ENCODE measurements around the gene XYLB.
"Not testable (repeated sequence)": the region's sequence is repeated elsewhere in the genome, so short reads cannot be mapped to it uniquely, and the experiment has no call there.

Gene XYLB

DNA sequence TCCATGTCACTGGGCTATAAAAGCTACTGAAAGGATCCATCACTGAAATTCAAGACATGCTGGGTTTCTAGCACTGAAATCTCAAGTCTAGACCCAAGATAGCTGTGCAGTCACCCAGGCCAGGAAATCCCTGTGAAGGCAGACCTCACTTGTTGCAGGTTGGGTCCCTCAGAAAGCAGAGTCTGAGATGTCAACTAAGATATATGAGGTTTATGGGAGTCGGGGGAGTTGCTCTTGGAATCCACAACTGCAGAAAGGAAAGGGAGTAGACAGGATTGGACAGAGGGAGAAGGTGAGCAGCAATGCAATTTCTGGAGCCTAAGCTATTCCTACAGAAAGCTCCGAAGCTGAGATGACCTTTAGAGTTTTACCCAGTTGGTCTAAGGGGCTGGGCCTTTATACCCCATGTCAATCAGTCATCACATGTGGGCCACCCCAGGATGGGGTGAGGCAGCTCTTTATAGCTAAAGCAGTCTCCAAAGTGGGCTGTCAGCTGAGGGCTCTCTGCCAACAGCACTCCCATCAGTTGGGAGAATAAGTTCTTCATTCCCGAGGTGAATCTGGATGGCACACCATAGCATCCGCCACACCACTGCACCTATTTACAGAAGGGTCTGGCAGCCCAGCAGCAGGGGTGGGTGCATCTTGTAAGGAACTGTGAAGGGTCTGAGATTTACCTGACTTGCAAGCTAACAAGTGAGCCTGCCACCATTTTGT lies 54.8 kb downstream of the XYLB start:
- no peak for DNase-seq

DNA sequence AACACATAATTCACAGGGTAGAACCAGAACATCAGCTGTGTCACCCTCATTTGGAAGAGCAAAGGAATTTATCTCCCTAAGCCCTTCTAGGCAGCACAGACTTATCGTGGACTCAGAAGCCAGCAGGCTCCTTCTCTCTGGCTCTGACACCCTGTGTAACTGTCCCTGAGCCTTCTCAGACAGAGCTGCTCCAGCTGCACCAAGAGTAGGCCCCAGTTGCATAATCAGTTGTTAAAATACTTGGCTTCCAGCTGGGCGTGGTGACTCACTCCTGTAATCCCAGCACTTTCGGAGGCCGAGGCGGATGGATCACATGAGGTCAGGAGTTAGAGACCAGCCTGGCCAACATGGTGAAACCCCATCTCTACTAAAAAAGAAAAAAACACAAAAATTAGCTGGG lies 57.7 kb downstream of the XYLB start:
- no peak for DNase-seq

DNA sequence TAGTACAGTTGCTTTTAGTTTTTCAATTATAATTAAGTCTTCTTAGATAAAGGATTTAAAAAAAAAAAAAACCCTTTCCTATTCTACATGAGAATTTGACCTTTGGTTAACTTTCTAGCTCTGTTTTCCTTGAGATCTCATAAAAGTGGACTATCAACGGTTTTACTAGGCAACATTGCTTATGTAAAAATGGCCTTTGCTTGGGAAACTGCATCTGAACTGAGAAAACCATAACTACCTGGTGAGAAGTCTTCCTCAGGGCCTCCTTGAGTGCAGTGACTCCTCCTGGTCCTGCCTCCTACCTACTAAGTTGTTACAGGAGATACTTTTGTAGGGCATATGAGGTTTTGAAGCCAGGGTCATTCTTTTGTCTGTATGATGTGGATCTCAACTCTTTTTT lies 65.0 kb downstream of the XYLB start:
- DNase-seq: no peak

DNA sequence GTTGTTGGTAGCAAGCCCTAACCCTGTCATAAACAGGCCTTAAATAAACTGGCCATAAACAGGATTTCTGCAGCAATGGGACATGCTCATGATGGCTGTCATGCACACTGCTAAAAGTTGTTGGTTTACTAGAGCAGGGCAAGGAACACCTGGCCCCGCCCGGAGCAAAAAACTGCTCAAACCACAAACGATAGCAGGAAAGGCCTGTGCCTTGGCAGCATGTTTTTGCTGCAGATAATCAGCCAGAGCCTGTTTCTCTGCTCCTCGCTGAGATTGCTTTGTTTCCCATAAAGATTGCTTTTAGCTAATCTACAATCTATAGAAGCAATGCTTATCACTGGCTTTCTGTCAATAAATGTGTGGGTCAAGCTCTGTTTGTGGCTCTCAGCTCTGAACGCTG lies 74.2 kb downstream of the XYLB start:
- not testable (repeated sequence) for DNase-seq

DNA sequence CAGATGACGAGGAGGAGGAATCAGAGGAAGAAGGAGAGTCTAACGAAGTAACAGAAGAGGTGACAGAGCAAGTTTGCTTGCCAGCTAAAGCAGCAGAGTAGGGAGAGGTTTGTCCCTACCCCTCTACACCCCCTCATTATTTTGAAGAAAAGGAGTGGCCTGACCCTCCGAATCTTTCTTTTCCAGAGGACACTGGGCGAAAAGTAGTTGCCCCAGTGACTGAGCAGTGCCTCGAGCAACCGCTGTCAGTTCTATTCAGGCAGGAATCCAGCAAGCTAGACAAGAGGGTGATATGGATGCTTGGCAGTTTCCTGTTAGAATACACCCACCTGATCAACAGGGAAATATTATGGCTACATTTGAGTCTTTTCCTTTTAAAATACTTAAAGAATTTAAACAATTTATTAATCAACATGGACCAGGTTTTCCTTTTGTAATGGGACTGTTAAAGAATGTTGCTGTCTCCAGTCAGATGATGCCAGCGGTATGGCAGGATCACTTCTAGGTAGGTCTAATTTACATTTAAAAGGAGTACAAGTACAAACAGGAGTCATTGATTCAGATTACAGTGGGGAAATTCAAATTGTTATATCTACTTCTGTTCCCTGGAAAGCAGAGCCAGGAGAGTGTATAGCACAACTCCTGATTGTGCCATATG lies 75.2 kb downstream of the XYLB start:
- DNase-seq: no peak

DNA sequence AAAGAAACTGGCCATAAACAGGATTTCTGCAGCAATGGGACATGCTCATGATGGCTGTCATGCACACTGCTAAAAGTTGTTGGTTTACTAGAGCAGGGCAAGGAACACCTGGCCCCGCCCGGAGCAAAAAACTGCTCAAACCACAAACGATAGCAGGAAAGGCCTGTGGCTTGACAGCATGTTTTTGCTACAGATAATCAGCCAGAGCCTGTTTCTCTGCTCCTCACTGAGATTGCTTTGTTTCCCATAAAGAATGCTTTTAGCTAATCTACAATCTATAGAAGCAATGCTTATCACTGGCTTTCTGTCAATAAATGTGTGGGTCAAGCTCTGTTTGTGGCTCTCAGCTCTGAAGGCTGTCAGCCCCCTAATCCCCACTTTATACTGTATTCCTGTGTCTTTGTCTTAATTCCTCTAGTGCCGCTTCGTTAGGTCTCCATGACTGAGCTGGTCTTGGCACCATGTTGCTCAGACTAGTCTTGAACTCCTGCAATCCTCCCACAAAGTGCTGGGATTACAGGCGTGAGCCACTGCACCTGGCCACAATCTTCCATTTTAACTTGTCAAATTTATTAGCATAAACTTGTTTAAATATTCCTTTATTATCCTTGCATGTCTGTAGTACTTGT lies 80.3 kb downstream of the XYLB start:
- DNase-seq: not testable (repeated sequence)

DNA sequence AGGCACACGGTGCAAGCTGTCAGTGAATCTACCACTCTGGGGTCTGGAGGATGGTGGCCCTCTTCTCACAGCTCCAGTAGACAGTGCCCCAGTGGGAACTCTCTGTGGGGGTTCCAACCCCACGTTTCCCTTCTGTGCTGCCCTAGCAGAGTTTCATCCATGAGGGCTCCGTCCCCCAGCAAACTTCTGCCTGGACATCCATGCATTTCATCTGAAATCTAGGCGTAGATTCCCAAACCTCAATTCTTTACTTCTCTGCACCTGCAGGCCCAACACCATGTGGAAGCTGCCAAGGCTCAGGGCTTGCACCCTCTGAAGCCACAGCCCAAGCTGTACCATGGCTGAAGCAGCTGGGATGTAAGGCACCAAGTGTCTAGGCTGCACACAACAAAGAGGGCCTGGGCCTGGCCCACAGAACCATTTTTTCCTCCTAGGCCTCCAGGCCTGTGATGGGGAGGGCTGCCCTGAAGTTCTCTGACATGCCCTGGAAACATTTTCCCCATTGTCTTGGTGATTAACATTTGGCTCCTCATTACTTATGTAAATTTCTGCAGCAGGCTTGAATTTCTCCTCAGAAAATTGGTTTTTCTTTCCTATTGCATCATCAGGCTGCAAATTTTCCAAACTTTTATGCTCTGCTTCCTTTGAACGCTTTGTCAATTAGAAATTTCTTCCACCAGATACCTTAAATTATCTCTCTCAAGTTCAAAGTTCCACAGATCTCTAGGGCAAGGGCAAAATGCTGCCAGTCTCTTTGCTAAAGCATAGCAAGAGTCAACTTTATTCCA lies 86.5 kb downstream of the XYLB start:
- not testable (repeated sequence) for DNase-seq

DNA sequence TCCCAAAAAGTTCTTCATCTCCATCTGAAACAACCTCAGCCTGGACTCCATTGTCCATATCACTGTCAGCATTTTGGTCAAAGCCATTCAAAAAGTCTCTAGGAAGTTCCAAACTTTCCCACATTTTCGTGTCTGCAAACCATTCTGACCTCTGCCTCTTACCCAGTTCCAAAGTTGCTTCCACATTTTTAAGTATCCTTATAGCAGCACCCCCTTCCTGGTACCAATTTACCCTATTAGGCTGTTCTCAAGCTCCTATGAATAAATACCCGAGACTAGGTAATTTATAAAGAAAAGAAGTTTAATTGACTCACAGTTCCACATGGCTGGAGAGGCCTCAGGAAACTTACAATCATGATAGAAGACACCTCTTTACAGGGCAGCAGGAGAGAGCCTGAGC lies 87.1 kb downstream of the XYLB start:
- not testable (repeated sequence) for DNase-seq

DNA sequence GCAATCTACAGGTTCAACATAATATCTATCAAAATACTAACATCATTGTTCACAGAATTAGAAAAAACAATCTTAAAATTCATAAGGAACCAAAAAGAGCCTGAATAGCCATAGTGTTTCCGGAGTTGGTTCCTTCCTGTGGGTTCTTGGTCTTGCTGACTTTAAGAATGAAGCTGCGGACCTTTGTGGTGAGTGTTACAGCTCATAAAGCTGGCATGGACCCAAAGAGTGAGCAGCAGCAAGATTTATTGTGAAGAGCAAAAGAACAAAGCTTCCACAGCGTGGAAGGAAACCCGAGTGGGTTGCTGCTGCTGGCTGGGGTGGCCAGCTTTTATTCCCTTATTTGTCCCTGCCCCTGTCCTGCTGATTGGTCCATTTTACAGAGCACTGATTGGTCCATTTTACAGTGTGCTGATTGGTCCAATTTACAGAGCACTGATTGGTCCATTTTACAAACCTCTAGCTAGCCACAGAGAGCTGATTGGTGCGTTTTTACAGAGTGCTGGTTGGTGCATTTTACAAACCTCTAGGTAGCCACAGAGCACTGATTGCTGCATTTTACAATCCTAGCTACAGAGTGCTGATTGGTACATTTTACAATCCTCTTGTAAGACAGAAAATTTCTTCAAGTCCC lies 92.0 kb downstream of the XYLB start:
- not testable (repeated sequence) for DNase-seq

DNA sequence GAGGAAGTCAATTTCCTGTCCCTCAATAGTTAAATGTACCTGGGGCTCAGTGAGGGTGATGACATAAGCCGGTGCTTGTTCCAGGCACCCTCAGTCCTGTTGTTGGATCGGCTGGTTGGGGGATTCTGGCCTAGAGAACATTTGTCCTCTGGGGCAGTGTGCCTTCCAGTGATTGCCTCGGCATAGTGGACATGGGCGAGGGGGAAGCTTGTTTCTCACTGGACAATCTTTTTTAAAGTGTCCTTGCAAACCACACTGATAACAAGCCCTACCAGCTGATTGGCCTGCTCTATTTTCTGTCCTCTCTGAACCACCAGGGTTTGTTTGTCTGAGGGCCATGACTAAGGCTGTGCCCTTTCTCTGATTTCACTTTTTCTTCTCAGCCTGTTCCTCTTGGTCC lies 96.6 kb downstream of the XYLB start:
- DNase-seq: not testable (repeated sequence)

DNA sequence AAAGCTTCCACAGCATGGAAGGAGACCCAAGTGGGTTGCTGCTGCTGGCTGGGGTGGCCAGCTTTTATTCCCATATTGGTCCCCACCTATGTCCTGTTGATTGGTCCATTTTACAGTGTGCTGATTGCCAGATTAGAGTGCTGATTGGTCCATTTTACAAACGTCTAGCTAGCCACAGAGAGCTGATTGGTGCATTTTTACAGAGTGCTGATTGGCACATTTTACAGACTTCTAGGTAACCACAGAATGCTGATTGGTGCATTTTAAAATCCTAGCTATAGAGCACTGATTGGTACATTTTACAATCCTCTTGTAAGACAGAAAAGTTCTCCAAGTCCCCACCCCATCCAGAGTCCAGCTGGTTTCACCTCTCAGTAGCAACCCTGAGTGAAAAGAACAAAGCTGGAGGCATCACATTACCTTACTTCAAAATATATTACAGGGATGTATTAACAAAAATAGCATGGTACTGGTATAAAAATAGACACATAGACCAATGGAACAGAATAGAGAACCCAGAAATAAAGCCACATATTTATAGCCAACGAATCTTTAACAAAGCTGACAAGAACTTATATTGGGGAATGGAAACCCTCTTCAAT lies 99.6 kb downstream of the XYLB start:
- DNase-seq: no peak

DNA sequence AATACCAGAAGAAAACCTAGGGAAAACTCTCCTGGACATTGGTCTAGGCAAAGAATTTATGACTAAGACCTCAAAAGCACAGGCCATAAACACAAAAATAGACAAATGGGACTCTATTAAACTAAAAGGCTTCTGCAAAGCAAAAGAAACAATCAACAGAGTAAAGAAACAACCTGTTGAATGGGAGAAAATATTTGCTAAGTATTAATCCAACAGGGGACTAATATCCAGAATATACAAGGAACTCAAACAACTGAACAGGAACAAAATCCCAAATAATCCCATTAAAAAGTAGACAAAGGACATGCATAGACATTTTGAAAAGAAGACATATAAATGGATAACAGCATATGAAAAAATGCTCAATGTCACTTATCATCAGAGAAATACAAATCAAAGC lies 100.2 kb downstream of the XYLB start:
- DNase-seq: no peak

DNA sequence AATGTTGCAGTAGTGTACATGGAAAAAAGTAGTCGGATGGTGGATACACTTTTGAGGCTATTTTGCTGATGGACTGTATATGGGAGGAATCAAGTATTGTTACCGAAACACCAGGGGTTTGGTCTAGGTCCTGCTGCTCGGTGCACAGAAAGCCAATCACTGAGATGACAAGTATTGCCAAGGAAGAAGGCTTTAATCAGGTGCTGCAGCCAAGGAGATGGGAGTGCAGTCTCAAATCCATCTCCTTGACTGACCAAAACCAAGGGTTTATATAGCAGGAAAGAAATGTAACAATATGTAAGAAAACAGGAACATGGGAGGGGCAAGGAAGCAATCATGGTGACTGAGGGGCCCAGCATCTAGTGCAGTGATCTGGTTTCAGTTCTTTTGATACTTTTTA lies 104.3 kb downstream of the XYLB start:
- DNase-seq: no peak

DNA sequence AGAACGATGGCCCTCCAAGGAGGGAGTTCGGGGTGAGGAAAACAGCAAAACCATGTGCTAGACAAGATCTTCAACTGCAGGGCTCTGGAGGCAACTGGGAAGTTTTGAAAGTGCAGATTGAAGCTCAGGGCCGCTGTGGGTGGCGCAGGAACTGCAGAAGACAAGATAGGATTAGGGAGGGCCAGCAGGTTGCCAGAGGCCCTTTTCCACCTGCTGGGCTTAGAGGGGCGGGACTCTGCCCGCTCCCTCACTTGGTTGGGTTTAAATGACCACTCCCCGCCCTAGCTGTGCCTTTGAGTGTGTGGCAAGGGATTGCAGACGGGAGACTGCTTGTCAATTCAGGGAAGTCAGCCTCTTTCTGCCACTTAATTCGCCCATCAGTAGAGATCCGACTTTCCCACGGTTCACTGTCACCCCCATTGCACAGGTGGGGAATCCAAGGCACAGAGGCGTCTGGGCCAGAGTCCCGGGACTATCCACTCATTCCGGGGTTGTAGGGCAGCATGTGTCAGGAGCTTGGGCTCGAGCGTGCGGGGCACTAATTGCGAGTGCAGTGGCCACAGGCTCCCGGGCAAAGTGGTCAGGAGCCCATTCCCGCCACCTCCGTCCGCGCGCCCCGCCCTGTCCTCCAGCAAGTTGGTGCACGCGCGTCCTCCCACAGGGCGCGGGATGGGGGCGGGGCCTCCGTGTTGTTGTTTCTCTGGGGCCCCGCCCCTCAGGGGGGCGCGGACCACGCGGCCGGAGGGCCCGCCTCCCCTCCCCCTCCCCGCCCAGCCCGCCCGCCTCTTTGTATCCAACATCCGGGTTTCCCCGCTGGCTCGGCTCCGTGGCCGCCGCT lies 106.7 kb downstream of the XYLB start, which contains the start of gene ACVR2B:
ACVR2B (plus strand) TSS at position 816 of the 838 bp plus-strand sequence. CDS start 433 bp downstream, outside the sequence.
- peak; percentile 61 to 93 for DNase-seq

DNA sequence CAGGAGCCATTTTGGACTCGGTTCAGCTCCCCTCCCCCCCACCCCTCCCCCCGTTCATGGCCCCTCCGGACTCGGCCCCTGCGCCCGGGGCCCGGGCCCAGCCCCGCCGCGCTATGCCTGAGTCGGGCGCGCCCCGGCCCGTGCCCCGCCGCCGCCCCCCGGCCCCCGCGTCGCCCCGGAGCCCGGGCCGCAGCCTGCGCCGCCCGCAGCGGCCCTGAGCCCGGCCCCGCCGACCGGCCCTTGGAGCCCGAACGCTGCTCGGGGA lies 107.3 kb downstream of the XYLB start:
- DNase-seq: no peak

DNA sequence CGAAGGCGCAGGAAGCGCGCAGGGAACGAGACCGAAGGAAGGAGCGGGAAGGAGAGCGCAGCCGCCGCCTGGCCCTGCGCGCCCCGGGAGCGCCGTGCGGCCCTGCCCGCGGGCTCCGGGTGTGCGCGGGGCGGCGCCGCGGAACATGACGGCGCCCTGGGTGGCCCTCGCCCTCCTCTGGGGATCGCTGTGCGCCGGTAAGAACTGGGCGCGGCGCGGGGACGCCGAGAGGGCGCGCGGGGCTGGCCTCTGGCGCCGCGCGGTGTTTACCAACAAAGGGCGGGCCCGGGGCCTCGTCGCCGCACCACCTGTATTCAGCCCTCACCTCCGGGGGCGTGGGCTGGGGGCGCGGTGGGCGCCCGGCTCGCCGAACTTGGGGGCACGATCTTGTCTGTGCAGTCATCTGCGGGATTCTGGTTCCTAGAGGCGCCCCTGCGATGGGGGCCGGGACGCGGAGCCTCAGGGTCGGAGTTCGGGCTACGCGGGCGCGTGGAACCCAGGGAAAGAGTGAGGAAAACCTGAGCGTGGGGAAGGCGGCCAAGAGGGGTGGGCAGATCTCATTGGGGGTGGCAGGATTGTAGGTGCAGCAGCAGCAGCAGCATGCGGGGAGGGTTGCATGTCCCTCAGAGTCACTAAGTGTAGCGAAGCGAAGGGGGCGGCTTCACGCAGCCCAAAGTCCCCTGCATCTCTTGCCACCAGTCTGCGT lies 107.7 kb downstream of the XYLB start:
- peak; percentile 6 to 61 for DNase-seq

DNA sequence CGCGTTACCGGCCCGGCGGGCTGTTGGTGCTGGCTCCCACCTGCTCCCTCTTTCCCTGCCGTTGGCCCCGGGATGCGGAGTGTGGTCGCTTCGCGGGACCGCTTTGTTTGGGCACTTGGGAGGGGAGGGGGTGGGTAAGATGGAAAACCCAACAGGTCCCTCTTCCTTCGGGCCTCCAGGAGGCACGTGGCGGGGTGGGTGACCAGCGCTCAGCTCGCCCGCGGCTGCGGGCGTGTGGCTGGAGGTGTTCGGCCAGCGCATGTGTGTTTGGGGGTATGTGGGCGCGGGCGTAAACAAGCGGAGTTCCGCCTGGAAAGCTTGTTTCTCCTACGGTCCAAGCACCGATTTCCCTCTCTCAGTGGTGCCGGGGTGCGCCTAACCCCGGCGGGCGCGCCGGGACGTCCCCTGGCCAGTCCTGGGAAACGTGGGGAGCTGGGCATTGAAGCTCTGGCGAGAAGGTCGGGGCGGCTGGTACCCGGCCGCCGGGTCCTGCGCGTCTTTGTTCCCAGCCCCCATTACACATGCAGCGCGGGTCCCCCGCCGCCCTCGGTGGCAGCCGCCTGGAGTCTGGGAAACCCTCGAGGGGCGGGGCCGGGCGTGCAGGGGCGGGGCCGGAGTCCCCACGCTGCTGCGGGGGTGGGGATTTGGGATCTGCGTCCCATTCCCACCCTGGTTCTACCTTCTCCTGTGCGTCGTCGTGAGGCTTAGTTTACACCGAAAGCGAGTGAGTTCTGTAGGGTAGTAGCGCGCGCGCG lies 108.5 kb downstream of the XYLB start:
- DNase-seq: peak; percentile 77 to 93

DNA sequence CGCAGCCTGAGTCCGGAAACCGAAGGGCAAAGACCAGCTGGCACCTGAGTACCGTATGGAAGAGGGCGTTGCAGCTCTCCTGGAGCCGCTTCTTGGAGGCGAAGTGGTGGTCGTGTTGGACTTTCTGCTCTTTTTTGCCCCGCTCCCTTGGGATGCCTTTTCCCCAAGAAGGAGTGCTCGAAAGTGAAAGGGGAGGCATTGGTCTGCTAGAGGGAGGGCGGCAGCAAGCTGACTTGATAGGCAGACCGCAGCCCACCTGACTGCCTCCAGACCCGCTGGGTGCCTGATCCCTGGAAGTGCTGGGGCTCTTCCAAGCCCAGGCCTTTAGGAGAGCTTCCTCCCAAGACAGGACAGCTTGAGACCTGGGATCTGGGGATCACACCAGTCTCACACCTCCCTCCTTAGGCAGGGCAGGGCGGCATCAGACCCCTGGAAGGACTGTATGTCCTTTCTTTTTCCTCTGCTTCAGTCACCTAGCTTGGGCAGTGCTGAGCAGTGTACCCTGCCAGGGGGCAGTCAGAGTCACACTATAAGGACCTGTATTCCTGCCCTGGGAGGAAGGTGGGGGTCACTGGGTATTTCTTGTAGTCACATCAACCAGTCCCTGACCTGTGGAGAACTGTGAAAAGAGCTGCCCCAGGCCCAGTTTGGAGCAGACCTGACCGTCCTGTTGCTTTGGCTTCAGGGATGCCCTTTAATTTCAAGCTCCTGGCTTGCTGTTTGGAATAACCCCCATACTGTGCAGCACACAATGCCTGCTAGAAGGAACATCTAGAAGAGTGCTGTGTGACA lies 109.2 kb downstream of the XYLB start:
- no peak for DNase-seq
